Cardiac muscle cell (in vitro differentiated cells and primary cell): ENCODE data around the gene PAPPA2. TPM values are rescaled to one million over a fixed set of nuclear protein-coding genes. Genes with fewer than 3 reads are reported as not detected.

Experiments used
- DNase-seq, 2 donors: peaks; one replicate each; pipeline versions ENCODE4 v3.0.0 to v3.0.0-alpha.2; 2010 to 2017; ENCODE audit warnings: low read depth in 1 of 2, low spot score in 1 of 2
- H3K27ac ChIP-seq: fragments of 200-600 bp; sonication (generic); 2 replicates; pipeline ENCODE4 v1.5.1; 2016
- H3K27me3 ChIP-seq: fragments of 200-600 bp; sonication (generic); 2 replicates; pipeline ENCODE4 v1.6.0; 2016; ENCODE audit warnings: control low read depth
- H3K36me3 ChIP-seq: fragments of 200-600 bp; sonication (generic); 2 replicates; pipeline ENCODE4 v1.5.1; 2016; ENCODE audit warnings: control low read depth
- H3K4me1 ChIP-seq: fragments of 200-600 bp; sonication (generic); 2 replicates; pipeline ENCODE4 v1.8.1; 2017; ENCODE audit warnings: low read depth, mild to moderate bottlenecking, mixed run types
- H3K4me3 ChIP-seq: fragments of 200-600 bp; sonication (generic); 2 replicates; pipeline ENCODE4 v1.5.1; 2016; ENCODE audit warnings: mild to moderate bottlenecking
- H3K9me3 ChIP-seq: fragments of 200-600 bp; sonication (generic); 2 replicates; pipeline ENCODE4 v1.5.1; 2017; ENCODE audit warnings: low read depth, mild to moderate bottlenecking, control low read depth
- polyA plus RNA-seq: library from polyadenylated mRNA; unstranded; fragments of >200 nt; fragmentation: Nextera tagmentation; extraction: Ambion mirVana; gene quantifications from 2 replicates; pipeline ENCODE4 v1.2.1, GENCODE V29; 2016
- total RNA-seq: library from RNA; depleted of rRNA; stranded (reverse); fragments of >200 nt; gene quantifications from 2 replicates; pipeline ENCODE4 v1.2.3, GENCODE V29; 2016
- TF ChIP-seq, protein P1 (sequence below): IDR thresholded peaks from 2 replicates; pipeline ENCODE4 v1.5.1; 2012; ENCODE audit warnings: low read depth, mild to moderate bottlenecking, low read length

PAPPA2 gene
- total and polyA plus RNA-seq, 2 experiments from 2014 or later, result 1.2 to 2.9 TPM

DNA sequence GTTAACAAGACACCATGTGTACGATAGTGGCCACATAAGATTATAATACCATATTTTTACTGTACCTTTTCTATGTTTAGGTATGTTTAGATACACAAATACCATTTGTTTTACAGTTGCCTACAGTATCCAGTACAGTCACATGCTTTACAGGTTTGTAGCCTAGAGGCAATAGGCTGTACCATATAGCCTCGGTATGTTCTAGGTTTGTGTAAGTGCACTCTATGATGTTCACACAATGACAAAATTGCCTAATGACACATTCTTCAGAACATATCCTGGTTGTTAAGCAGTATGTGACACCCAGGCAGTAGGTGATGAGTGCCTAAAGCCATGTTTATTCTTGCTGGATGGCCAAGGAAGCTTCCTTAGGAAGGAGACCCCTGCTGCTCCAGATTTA lies 111.8 kb downstream of the PAPPA2 start:
- H3K36me3 ChIP-seq, result no peaks in the 10 kb centered on the region
- no peak for DNase-seq
- no peak overlapping the region for H3K4me3 ChIP-seq
- TF ChIP-seq, protein P1, sequence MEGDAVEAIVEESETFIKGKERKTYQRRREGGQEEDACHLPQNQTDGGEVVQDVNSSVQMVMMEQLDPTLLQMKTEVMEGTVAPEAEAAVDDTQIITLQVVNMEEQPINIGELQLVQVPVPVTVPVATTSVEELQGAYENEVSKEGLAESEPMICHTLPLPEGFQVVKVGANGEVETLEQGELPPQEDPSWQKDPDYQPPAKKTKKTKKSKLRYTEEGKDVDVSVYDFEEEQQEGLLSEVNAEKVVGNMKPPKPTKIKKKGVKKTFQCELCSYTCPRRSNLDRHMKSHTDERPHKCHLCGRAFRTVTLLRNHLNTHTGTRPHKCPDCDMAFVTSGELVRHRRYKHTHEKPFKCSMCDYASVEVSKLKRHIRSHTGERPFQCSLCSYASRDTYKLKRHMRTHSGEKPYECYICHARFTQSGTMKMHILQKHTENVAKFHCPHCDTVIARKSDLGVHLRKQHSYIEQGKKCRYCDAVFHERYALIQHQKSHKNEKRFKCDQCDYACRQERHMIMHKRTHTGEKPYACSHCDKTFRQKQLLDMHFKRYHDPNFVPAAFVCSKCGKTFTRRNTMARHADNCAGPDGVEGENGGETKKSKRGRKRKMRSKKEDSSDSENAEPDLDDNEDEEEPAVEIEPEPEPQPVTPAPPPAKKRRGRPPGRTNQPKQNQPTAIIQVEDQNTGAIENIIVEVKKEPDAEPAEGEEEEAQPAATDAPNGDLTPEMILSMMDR, result no peak
- H3K4me1 ChIP-seq, result no peaks in the 10 kb centered on the region
- no peaks in the 10 kb centered on the region for H3K27me3 ChIP-seq
- no peaks in the 10 kb centered on the region for H3K9me3 ChIP-seq
- H3K27ac ChIP-seq, result no peak overlapping the region

DNA sequence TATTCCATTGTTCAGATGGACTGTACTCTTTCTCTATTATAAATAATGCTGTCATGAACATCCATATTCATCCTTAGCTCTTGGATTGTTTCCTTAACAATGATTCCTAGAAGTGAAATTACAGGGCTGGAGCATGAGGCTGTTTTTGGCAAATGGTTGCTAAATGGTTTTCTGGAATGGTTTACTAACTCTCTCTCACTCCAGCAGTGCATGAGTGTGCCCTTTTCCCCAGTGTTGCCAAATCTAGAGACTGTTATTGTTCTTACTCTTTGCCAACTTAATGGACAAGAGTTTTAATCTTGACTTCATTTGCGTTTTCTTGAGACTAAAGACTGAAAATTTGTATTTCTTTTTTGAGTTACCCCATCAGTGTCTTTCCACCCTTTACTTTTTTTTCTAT lies 113.0 kb downstream of the PAPPA2 start:
- no peaks in the 10 kb centered on the region for H3K36me3 ChIP-seq
- H3K27ac ChIP-seq, result no peak overlapping the region
- H3K27me3 ChIP-seq, result no peaks in the 10 kb centered on the region
- no peaks in the 10 kb centered on the region for H3K4me1 ChIP-seq
- no peak for DNase-seq
- TF ChIP-seq, protein P1, result no peak
- H3K9me3 ChIP-seq, result no peaks in the 10 kb centered on the region
- H3K4me3 ChIP-seq, result no peak overlapping the region

DNA sequence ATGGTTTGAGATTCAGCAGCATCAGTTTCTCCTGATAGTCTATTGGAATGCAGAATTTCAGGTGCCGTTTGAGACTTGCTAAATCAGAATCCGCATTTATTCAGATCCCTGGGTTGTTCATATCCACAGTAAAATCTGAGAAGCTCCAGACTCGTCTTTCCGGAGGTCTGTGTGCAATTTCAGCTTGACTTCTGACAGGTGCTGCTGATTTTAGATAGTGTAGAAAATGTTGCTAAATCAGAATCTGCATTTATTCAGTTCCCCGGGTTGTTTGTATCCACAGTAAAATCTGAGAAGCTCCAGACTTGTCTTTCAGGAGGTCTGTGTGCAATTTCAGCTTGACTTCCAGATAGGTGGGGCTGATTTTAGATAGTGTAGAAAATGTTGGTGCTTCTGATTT lies 113.7 kb downstream of the PAPPA2 start:
- Histone ChIP-seq H3K36me3 (no peaks in the 10 kb centered on the region), H3K4me3 (no peak overlapping the region), H3K9me3 (no peaks in the 10 kb centered on the region), H3K4me1 (no peaks in the 10 kb centered on the region), H3K27me3 (no peaks in the 10 kb centered on the region), H3K27ac (no peak overlapping the region)
- DNase-seq, result no peak
- TF ChIP-seq, protein P1, result no peak

DNA sequence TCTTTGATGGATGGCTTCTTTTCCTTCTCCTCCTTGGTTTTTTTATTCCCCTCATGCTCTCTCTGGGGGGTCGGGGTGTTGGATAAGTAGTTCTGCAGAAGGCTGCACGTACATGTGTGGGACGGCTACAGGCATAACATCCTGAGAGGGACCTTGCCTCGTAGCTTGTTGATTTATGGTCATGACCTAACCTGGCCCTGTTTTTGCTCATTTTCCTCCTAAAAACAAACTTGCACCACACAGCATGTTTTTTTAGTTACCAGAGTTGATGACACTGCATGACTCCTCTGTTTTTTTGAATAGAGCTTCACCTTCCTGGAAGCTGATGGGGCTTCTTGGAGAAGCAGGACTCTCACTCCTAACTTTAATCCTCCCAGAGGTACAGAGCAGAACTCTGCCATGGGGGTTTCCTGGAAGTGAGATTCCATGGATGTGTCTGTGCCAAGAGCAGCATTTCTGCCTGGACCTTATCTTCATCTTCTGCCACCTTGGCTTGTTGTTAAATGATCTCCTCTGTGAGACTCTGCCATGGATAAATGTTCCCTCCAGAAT lies 114.7 kb downstream of the PAPPA2 start:
- Histone ChIP-seq H3K27ac (no peak overlapping the region), H3K36me3 (no peaks in the 10 kb centered on the region), H3K4me3 (no peak overlapping the region), H3K27me3 (no peaks in the 10 kb centered on the region), H3K4me1 (no peaks in the 10 kb centered on the region), H3K9me3 (no peaks in the 10 kb centered on the region)
- DNase-seq, result no peak
- TF ChIP-seq, protein P1, result no peak

DNA sequence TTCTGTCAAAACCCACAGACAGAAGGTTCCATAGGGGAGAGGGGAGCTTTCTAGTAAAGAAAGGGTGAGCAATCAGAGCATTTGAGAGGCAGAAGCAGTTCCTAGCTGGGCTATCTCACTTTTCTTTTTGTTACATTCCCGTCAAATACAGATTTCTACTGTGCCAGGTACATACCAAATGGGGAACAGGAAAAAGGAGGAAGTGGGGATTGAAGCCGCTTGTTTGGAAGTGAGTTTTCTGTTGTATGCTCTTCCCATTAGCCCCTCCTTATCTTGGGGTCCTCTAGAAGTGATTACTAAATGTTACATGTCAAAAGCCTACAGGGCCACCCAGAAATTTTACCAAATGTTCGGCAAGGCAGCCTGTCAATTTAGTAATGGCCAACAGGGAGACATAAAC lies 116.1 kb downstream of the PAPPA2 start:
- no peaks in the 10 kb centered on the region for H3K36me3 ChIP-seq
- no peaks in the 10 kb centered on the region for H3K27me3 ChIP-seq
- no peak for DNase-seq
- H3K4me3 ChIP-seq, result no peak overlapping the region
- no peaks in the 10 kb centered on the region for H3K9me3 ChIP-seq
- H3K4me1 ChIP-seq, result no peaks in the 10 kb centered on the region
- H3K27ac ChIP-seq, result no peak overlapping the region
- TF ChIP-seq, protein P1, result no peak

DNA sequence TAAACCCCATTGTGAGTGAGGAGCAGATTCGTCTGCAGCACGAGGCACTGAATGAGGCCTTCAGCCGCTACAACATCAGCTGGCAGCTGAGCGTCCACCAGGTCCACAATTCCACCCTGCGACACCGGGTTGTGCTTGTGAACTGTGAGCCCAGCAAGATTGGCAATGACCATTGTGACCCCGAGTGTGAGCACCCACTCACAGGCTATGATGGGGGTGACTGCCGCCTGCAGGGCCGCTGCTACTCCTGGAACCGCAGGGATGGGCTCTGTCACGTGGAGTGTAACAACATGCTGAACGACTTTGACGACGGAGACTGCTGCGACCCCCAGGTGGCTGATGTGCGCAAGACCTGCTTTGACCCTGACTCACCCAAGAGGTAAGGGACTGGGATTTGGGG lies 132.2 kb downstream of the PAPPA2 start:
- Histone ChIP-seq H3K27ac (no peak overlapping the region), H3K4me3 (no peak overlapping the region), H3K27me3 (no peaks in the 10 kb centered on the region), H3K9me3 (no peaks in the 10 kb centered on the region), H3K4me1 (peaks cover 12% of the 10 kb centered on the region), H3K36me3 (no peaks in the 10 kb centered on the region)
- TF ChIP-seq, protein P1, result no peak
- no peak for DNase-seq
